OCI-LY7 (cell line): Measurements from ENCODE around the gene PRX.
A peak's percentile ranks its signal among the peaks of the same experiment; 100 is the strongest.

Experiments
- EZH2phosphoT487 ChIP-seq: fragments of 200-600 bp; sonication (generic); IDR thresholded peaks from 2 replicates; pipeline ENCODE4 v1.6.1; 2018; ENCODE audit warnings: low read depth, borderline replicate concordance, mild to moderate bottlenecking, mixed run types, antibody characterized with exemption, low read length, moderate library complexity, mixed read lengths
- TF ChIP-seq, protein P1 (sequence below): fragments of 200-600 bp; sonication (generic); conservative IDR thresholded peaks from 2 replicates; pipeline ENCODE4 v1.5.1; 2014; ENCODE audit warnings: mild to moderate bottlenecking, antibody characterized with exemption, low read length, moderate library complexity, mixed read lengths

DNA sequence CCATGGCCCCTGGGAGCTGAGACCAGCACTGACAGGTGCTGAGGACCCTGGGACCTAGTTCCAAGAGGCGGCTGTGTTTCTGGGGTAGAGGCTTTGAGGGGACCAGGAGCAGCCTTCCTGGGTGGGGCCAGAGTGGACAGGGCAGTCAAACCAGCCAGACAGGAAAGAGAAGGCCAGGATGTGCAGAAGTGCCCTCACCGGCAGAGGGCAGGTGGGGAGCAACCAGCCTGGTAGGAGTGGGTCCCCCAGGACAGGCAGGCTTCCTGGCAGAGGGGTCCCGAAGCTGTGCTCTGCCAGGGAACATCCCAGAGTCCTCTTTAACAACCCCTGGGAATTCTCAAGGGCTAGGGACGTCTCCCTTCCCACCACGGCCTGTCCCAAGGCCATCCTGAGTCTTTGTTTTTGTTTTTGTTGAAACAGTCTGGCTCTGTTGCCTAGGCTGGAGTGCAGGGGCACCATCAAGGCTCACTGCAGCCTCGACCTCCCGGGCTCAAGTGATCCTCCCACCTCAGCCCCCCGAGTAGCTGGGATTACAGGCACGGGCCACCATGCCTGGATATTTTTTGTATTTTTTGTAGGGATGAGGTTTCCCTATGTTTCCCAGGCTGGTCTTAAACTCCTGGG lies 20.2 kb downstream of the PRX start:
- TF ChIP-seq, protein P1, sequence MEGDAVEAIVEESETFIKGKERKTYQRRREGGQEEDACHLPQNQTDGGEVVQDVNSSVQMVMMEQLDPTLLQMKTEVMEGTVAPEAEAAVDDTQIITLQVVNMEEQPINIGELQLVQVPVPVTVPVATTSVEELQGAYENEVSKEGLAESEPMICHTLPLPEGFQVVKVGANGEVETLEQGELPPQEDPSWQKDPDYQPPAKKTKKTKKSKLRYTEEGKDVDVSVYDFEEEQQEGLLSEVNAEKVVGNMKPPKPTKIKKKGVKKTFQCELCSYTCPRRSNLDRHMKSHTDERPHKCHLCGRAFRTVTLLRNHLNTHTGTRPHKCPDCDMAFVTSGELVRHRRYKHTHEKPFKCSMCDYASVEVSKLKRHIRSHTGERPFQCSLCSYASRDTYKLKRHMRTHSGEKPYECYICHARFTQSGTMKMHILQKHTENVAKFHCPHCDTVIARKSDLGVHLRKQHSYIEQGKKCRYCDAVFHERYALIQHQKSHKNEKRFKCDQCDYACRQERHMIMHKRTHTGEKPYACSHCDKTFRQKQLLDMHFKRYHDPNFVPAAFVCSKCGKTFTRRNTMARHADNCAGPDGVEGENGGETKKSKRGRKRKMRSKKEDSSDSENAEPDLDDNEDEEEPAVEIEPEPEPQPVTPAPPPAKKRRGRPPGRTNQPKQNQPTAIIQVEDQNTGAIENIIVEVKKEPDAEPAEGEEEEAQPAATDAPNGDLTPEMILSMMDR: peak; percentile 63
- no peak for TF ChIP-seq EZH2phosphoT487
